Stomach smooth muscle (tissue), 2 donors: ENCODE results near the gene ZMAT1.

Experiments
- H3K27ac ChIP-seq: one replicate; pipeline ENCODE4 v1.7.0; 2013; ENCODE audit warnings: mild to moderate bottlenecking, low read length, inconsistent platforms
- H3K27me3 ChIP-seq, 2 donors: one replicate each; pipeline ENCODE4 v1.7.0; 2013; ENCODE audit warnings: low read length in 2 of 2; ENCODE audit not compliant: insufficient read depth in 2 of 2, control insufficient read depth in 1 of 2
- H3K36me3 ChIP-seq, 2 donors: one replicate each; pipeline ENCODE4 v1.7.0; 2013; ENCODE audit warnings: low read length in 2 of 2; ENCODE audit not compliant: control insufficient read depth in 2 of 2, insufficient read depth in 2 of 2
- H3K4me1 ChIP-seq: one replicate; pipeline ENCODE4 v1.7.0; 2013; ENCODE audit warnings: low read length; ENCODE audit not compliant: control insufficient read depth, insufficient read depth
- H3K4me3 ChIP-seq, 2 donors: one replicate each; pipeline ENCODE4 v1.7.0; 2013; ENCODE audit warnings: low read length in 2 of 2
- H3K9ac ChIP-seq, 2 donors: one replicate each; pipeline ENCODE4 v1.7.0; 2013; ENCODE audit warnings: low read length in 2 of 2, mild to moderate bottlenecking in 1 of 2
- H3K9me3 ChIP-seq, 2 donors: one replicate each; pipeline ENCODE4 v1.7.0; 2013; ENCODE audit warnings: low read length in 2 of 2; ENCODE audit not compliant: control insufficient read depth in 2 of 2
- donor health status: healthy.
- donor health status: Pancreatic carcinoma.

ZMAT1 gene

DNA sequence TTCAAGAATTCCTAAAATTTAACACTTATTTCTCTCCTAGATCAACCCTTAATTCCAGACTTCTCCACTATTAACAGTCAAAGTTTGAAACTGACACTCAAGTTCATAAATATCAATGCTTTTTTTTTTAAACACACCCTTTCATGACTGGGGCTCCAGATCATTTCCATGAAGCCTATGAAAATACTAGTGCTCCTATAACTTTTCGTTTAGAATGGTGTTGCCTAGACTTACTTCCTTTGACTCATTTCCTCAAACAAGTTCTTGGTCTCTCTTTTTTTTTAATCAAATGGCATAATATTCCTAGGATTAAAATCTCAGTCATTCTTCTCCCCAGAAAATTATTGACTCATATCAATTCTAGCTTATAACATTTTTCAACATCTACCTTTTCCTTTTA is 13.1 kb downstream of the ZMAT1 start:
- Histone ChIP-seq H3K9me3 (no peaks in the 10 kb centered on the region), H3K9ac (no peak overlapping the region), H3K4me1 (no peaks in the 10 kb centered on the region), H3K4me3 (no peak overlapping the region), H3K36me3 (no peaks in the 10 kb centered on the region), H3K27me3 (no peaks in the 10 kb centered on the region), H3K27ac (no peak overlapping the region)

DNA sequence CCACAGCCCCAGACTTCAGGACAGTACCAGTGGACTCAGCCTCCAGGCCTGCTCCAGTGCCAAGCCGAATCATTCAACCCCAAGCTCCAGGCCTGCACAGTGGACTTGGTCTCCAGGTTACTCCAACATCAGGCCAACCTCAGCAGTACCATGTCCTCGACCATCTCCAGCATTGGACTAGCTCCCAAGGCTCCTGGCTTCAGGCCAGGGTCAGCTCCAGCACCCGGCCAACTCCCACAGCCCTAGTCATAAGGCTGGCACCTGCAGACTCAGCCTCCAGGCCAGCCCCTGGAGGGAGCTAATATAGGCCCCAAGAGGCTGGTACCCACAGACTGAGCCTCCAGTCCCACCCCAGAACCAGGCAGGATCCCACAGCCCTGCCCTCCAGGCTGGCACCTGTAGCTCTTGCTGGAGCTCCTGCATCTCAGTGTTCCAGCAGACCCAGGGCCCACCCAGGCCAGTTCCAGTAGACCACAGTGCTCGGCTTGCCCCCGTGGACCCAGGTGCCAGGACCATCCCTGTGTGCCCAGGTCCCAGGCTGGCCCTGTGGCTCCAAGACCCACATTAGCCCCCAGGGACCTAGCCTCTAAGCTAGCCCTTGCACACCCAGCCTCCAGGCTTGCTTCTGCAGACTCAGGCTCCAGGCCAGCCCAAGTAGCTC is 25.6 kb downstream of the ZMAT1 start:
- H3K4me1 ChIP-seq, result no peaks in the 10 kb centered on the region

DNA sequence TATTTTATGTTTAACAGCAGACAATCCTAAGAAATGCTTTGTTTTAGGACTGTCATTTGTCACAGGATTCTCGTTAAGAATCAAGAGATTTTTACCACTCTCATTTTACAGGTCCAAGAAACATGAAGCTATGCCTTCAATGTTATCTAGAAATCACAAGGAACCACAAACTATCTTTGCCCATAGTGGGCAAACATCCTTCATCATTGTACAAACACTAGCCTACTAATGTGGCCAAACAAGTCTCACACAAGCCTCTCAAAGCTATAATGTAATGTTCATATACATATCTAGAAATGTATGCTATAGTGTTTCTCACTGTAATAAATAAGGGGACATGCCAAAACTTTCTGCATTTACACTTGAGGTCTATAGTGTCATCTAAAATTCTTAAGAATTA is 26.8 kb downstream of the ZMAT1 start:
- Histone ChIP-seq H3K4me1 (no peaks in the 10 kb centered on the region), H3K9ac (no peak overlapping the region), H3K27ac (no peak overlapping the region), H3K4me3 (no peak overlapping the region), H3K27me3 (peaks cover 0 to 5% of the 10 kb centered on the region in 2 donors), H3K9me3 (no peaks in the 10 kb centered on the region), H3K36me3 (no peaks in the 10 kb centered on the region)

More for the DNA sequence above, 25.6 kb downstream of the ZMAT1 start:
- no peak overlapping the region for H3K4me3 ChIP-seq
- H3K9ac ChIP-seq, result no peak overlapping the region
- no peak overlapping the region for H3K27ac ChIP-seq
- H3K27me3 ChIP-seq, result peaks cover 0 to 5% of the 10 kb centered on the region in 2 donors
- H3K9me3 ChIP-seq, result no peaks in the 10 kb centered on the region
- no peaks in the 10 kb centered on the region for H3K36me3 ChIP-seq
